ENCODE data around the gene DNAH6. TPM values are rescaled to one million over a fixed set of nuclear protein-coding genes. Genes with fewer than 3 reads are reported as not detected.

DNAH6 gene
- total RNA-seq, 1 experiment from 2014 or later: 0.39 TPM

DNA sequence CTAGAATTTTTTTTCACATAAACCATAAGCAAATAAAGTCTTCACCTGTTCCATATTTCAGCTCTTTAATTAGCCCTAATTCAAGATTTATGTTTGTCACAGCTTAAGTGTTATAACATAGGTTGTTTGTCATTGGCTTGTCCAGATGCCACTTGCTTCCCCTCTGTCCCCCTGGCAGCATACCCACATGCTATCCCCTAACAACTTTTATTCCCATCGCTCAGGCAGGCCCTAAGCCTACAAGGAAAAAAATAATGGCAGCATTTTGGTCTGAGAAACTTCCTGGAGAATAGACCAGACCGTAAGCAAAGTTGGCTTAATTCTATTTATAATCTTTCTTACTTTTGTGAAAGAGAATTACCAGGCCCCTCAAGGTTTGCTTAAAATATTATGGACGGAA, 173.9 kb downstream of the DNAH6 start:
- H3K9me3 Mint-ChIP-seq: no peaks in the 10 kb centered on the region
- ATAC-seq: no peak
- CTCF ChIA-PET: no interaction called here
- no peaks in the 10 kb centered on the region for H3K36me3 Mint-ChIP-seq
- TF ChIP-seq ZNF671 (CRISPR knock-in tag; IDR thresholded peaks at IDR 0.05): no peak
- TF ChIP-seq, protein P1, sequence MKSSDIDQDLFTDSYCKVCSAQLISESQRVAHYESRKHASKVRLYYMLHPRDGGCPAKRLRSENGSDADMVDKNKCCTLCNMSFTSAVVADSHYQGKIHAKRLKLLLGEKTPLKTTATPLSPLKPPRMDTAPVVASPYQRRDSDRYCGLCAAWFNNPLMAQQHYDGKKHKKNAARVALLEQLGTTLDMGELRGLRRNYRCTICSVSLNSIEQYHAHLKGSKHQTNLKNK (CRISPR knock-in tag; IDR thresholded peaks at IDR 0.05): no peak
- TF ChIP-seq SP1 (CRISPR knock-in tag; conservative IDR thresholded peaks at IDR 0.05): no peak
- no peak for TF ChIP-seq ZBTB21 (CRISPR knock-in tag; IDR thresholded peaks at IDR 0.05; ENCODE audit: borderline replicate concordance)
- no peak for TF ChIP-seq GABPB1 (CRISPR knock-in tag; IDR thresholded peaks at IDR 0.05)
- TF ChIP-seq ATF6 (CRISPR knock-in tag; IDR thresholded peaks at IDR 0.05): no peak
- TF ChIP-seq ZNF138 (CRISPR knock-in tag; conservative IDR thresholded peaks at IDR 0.05): no peak
- no peak for TF ChIP-seq ESRRA (CRISPR knock-in tag; IDR thresholded peaks at IDR 0.05; ENCODE audit: borderline replicate concordance)
- H3K4me3 Mint-ChIP-seq: no peak overlapping the region
- no peak overlapping the region for H3K27ac Mint-ChIP-seq
- H3K4me1 Mint-ChIP-seq: no peaks in the 10 kb centered on the region
- DNase-seq (ENCODE audit: low spot score): no peak
- no peaks in the 10 kb centered on the region for H3K27me3 Mint-ChIP-seq (ENCODE audit: low read depth)
- POLR2A ChIA-PET: no interaction called here

- DNase-seq (ENCODE audit: low spot score): no peak
- Mint-ChIP-seq H3K27ac (no peak overlapping the region), H3K4me3 (no peak overlapping the region), H3K27me3 (ENCODE audit: low read depth) (no peaks in the 10 kb centered on the region), H3K36me3 (no peaks in the 10 kb centered on the region), H3K4me1 (peaks cover 2% of the 10 kb centered on the region; the same call in 1 of the 2 replicates), H3K9me3 (no peaks in the 10 kb centered on the region)
- no peak for ATAC-seq
- TF ChIP-seq CREB1 (CRISPR knock-in tag; IDR thresholded peaks at IDR 0.05) (no peak), ZNF317 (CRISPR knock-in tag; IDR thresholded peaks at IDR 0.05; ENCODE audit: borderline replicate concordance, low read depth) (no peak), ZNF416 (CRISPR knock-in tag; IDR thresholded peaks at IDR 0.05) (no peak), IRF1 (CRISPR knock-in tag; IDR thresholded peaks at IDR 0.05) (no peak), GTF2I (CRISPR knock-in tag; conservative IDR thresholded peaks at IDR 0.05) (no peak), MXD4 (CRISPR knock-in tag; IDR thresholded peaks at IDR 0.05; ENCODE audit: borderline replicate concordance) (no peak), TP53 (CRISPR knock-in tag; IDR thresholded peaks at IDR 0.05) (no peak), PREB (CRISPR knock-in tag; IDR thresholded peaks at IDR 0.05; ENCODE audit: borderline replicate concordance) (no peak), AR (CRISPR knock-in tag; IDR thresholded peaks at IDR 0.05) (no peak), RELA (CRISPR knock-in tag; IDR thresholded peaks at IDR 0.05; ENCODE audit: borderline replicate concordance) (no peak), GABPB1 (CRISPR knock-in tag; IDR thresholded peaks at IDR 0.05) (no peak), FOXP1 (CRISPR knock-in tag; IDR thresholded peaks at IDR 0.05; ENCODE audit: borderline replicate concordance) (no peak)
- TF ChIP-seq, protein P2, sequence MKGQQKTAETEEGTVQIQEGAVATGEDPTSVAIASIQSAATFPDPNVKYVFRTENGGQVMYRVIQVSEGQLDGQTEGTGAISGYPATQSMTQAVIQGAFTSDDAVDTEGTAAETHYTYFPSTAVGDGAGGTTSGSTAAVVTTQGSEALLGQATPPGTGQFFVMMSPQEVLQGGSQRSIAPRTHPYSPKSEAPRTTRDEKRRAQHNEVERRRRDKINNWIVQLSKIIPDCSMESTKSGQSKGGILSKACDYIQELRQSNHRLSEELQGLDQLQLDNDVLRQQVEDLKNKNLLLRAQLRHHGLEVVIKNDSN (CRISPR knock-in tag; IDR thresholded peaks at IDR 0.05): no peak
- TF ChIP-seq, protein P3, sequence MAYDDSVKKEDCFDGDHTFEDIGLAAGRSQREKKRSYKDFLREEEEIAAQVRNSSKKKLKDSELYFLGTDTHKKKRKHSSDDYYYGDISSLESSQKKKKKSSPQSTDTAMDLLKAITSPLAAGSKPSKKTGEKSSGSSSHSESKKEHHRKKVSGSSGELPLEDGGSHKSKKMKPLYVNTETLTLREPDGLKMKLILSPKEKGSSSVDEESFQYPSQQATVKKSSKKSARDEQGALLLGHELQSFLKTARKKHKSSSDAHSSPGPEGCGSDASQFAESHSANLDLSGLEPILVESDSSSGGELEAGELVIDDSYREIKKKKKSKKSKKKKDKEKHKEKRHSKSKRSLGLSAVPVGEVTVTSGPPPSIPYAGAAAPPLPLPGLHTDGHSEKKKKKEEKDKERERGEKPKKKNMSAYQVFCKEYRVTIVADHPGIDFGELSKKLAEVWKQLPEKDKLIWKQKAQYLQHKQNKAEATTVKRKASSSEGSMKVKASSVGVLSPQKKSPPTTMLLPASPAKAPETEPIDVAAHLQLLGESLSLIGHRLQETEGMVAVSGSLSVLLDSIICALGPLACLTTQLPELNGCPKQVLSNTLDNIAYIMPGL (CRISPR knock-in tag; IDR thresholded peaks at IDR 0.05): no peak
- TF ChIP-seq, protein P4, sequence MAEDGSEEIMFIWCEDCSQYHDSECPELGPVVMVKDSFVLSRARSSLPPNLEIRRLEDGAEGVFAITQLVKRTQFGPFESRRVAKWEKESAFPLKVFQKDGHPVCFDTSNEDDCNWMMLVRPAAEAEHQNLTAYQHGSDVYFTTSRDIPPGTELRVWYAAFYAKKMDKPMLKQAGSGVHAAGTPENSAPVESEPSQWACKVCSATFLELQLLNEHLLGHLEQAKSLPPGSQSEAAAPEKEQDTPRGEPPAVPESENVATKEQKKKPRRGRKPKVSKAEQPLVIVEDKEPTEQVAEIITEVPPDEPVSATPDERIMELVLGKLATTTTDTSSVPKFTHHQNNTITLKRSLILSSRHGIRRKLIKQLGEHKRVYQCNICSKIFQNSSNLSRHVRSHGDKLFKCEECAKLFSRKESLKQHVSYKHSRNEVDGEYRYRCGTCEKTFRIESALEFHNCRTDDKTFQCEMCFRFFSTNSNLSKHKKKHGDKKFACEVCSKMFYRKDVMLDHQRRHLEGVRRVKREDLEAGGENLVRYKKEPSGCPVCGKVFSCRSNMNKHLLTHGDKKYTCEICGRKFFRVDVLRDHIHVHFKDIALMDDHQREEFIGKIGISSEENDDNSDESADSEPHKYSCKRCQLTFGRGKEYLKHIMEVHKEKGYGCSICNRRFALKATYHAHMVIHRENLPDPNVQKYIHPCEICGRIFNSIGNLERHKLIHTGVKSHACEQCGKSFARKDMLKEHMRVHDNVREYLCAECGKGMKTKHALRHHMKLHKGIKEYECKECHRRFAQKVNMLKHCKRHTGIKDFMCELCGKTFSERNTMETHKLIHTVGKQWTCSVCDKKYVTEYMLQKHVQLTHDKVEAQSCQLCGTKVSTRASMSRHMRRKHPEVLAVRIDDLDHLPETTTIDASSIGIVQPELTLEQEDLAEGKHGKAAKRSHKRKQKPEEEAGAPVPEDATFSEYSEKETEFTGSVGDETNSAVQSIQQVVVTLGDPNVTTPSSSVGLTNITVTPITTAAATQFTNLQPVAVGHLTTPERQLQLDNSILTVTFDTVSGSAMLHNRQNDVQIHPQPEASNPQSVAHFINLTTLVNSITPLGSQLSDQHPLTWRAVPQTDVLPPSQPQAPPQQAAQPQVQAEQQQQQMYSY (CRISPR knock-in tag; IDR thresholded peaks at IDR 0.05): no peak
- CTCF ChIA-PET: no interaction called here
- POLR2A ChIA-PET: no interaction called here
Measured at GRCh38 chr2:84694088-84694622, 177.9 kb downstream of the DNAH6 start.

Data from WTC11 (cell line).